GM19099 (cell line): ENCODE data around the gene MFAP3L.

ENCODE experiments used
- POLR2A ChIP-seq: IDR thresholded peaks from 3 replicates; pipeline ENCODE4 v1.6.1; 2011; ENCODE audit warnings: low read depth; ENCODE audit not compliant: insufficient read length; ENCODE audit errors: extremely low read depth

The MFAP3L gene

GRCh38 chr4:169940460-169940859 is 85.7 kb downstream of the MFAP3L start:
- TF ChIP-seq POLR2A: no peak
